Renal cortex interstitium (tissue), 11 donors: ENCODE results near the gene DEPDC4. TPM values are rescaled to one million over a fixed set of nuclear protein-coding genes. Genes with fewer than 3 reads are reported as not detected.
"Not testable (repeated sequence)": the region's sequence is repeated elsewhere in the genome, so short reads cannot be mapped to it uniquely, and the experiment has no call there.

Experiments
- DNase-seq, 11 donors: peaks; one replicate each; pipeline ENCODE4 v3.0.0-alpha.2; 2013; ENCODE audit warnings: low read depth in 9 of 11, low spot score in 4 of 11; ENCODE audit errors: extremely low read depth in 1 of 11
- polyA plus RNA-seq, 3 donors: library from polyadenylated mRNA; unstranded; fragments of 120-200 nt; gene quantifications; one replicate each; pipeline ENCODE4 v1.2.1, GENCODE V29; 2013; ENCODE audit not compliant: insufficient read length in 3 of 3

DEPDC4 gene
- polyA plus RNA-seq, 3 donors, result 4.6 to 6.8 (median 5.4) TPM

DNA sequence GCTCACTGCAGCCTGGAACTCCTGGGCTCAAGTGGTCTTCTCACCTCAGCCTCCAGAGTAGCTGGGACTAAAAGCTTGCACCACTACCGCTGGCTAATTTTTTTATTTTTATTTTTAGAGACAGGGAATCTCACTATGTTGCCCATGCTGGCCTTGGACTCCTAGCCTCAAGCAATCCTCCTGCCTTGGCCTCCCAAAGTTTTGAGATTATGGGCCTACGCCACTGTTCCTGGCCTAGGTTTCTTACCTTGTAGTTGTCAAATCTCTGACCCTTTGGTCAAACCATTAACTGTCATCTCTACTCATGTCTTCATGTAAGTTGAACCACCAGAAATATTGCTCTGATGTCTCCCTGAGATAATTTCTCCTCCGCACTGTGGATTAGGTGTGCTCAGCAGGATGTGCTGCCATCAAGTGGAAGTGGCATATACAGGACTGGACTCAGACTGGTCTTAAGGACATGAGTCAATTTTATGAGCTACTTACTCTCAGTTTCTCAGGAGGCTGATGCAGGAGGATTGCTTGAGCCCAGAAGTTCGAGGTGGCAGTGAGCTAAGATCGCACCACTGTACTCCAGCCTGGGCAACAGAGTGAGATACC lies 37.7 kb downstream of the DEPDC4 start:
- DNase-seq, result no peak

GRCh38 chr12:100225491-100225890 lies 41.4 kb downstream of the DEPDC4 start:
- no peak for DNase-seq

DNA sequence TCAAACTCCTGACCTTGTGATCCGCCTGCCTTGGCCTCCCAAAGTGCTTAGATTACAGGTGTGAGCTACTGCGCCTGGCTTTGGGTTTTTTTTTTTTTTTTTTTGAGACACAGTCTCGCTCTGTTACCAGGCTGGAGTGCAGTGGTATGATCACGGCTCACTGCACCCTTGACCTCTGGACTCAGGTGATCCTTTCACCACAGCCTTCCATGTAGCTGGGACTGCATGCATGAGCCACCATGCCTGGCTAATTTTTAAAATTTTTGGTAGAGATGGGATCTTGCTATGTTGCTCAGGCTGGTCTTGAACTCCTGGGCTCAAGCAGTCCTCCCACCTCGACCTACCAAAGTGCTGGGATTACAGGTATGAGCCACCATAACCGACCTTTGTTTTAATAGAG lies 44.7 kb downstream of the DEPDC4 start:
- not testable (repeated sequence) for DNase-seq

- DNase-seq, result no peak
Observed at GRCh38 chr12:100221523-100221922, 45.4 kb downstream of the DEPDC4 start.

- no peak for DNase-seq
Observed at GRCh38 chr12:100219328-100220109, 47.4 kb downstream of the DEPDC4 start.

- DNase-seq, result no peak
Observed at GRCh38 chr12:100216337-100216736, 50.5 kb downstream of the DEPDC4 start.

DNA sequence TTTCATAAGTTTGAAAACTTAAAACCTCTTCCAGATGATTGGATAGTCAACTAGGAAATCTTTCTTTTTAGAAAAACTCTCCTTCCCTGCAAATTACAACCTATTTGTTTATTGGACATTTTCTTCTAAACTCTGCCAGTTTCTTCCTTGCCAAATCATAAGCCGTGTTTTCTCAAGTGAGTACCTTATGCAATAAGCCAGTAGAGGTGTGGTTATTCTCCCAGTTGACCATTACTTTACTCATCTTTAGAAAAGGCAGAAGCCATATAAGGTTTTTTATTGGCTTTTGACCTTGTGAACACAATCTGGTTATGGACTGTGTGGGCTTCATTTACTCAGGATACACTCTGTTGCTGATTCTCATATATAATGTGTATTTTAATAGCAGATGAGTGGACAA lies 51.7 kb downstream of the DEPDC4 start:
- DNase-seq, result no peak

DNA sequence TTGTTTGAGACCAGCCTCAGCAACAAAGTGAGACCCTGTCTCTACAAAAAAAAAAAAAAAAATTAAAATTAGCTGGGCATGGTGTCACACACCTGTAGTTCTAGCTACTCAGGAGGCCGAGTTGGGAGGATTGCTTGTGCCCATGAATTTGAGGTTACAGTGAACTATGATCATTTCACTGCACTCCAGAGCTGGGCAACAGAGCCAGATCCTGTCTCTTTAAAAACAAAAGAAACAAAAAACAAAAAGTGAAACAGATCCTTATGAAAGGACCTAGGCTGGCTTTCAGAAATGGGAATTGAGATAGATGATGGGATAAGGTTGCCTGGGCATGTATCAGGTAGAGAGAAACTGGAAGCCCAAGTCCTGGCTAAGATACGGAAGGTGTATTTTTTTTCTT lies 52.4 kb downstream of the DEPDC4 start:
- no peak for DNase-seq

- DNase-seq, result no peak
Observed at GRCh38 chr12:100213016-100213891, 53.6 kb downstream of the DEPDC4 start.

DNA sequence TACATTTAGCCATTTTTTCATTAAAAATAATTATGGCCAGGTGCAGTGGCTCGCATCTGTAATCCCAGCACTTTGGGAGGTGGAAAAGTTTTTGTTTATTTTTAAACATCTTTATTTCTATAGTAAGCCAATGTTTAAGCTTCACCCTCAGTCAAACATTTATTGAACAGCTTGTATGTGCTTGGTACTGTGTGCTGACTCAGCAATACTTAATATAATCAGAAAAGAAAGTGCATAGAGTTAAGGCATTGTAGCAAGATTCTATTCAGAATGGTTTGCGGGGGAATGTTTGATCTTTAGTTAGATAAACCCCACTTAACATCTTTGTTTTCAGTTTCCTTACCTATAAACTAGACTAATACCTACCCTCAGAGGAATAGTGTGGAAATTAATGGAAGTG lies 55.2 kb downstream of the DEPDC4 start:
- DNase-seq, result no peak

DNA sequence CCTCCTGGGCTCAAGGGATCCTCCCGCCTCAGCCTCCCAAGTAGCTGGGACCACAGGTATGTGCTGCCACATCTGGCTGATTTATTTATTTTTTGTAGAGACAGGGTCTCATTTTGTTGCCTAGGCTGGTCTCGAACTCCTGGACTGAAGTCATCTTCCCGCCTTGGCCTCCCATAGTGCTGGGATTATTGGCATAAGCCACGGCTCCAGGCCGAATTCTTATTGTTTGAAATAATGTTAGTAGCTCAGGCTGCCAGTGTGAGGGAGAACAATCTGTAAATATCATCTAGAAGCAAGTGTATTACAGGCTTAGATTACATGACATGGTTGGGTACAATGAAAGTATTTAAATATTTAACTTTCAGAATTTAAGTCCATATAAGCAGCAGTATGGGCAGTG lies 58.0 kb downstream of the DEPDC4 start:
- no peak for DNase-seq

GRCh38 chr12:100207311-100207710 lies 59.6 kb downstream of the DEPDC4 start:
- no peak for DNase-seq

DNA sequence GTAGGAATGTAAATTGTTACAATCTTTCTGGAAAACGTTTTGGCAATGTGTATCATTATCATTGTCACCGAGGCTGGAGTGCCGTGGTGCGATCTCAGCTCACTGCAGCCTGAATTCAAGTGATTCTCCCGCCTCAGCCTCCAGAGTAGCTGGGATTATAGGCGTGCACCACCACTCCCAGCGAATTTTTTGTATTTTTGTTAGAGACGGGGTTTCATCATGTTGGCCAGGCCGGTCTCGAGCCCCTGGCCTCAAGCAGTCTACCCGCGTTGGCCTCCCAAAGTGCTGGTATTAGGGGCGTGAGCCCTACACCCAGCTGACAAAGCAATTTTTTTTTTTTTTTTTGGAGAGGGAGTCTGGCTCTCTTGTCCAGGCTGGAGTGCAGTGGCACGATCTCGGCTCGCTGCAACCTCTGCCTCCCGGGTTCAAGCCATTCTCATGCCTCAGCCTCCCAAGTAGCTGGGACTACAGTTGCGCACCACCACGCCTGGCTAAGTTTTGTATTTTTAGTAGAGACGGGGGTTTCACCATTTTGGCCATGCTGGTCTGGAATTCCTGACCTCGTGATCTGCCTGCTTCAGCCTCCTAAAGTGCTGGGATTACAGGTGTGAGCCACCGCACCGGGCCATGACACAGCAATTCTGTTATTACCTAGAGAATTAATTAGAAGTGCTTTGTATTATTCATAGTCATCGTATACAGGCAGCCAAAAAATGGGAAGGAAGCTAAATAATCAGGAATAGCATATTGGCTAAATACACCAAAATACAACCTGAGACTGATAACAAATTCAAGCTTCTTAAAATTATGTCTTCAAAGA lies 65.1 kb downstream of the DEPDC4 start:
- no peak for DNase-seq

- DNase-seq, result peak; percentile 94 to 98 (median 96)
Observed at GRCh38 chr12:100200463-100201181, 66.3 kb downstream of the DEPDC4 start, which contains the start of gene ACTR6. Gene ACTR6, plus strand, starts transcription at chr12:100200815. Its CDS starts 37 bp downstream, at chr12:100200852.

GRCh38 chr12:100199347-100200149 lies 67.3 kb downstream of the DEPDC4 start:
- peak in 10 of 11 donors; percentile 9 to 57 (median 38) for DNase-seq

GRCh38 chr12:100199023-100199346 lies 67.9 kb downstream of the DEPDC4 start:
- DNase-seq, result no peak

DNA sequence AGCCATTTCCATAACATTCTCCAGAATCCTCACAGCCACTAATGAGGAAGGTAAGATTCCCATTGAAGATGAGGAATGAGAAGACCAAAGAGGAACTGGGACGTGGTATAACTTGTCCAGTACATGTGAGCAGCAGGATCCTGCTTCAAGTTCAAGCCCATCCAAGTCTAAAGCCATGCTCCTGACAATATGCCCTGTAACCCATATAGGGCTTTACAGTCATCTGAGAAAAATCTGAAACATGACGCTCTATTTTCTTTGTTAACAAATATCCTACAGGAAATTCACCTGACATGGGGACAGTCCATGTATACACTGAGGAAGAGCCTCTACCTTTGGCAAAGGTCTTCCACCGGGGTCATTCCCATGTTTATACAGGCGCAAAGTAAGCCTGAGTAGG lies 69.4 kb downstream of the DEPDC4 start:
- no peak for DNase-seq

- no peak for DNase-seq
Observed at GRCh38 chr12:100193085-100193484, 73.8 kb downstream of the DEPDC4 start.
